Measurements from ENCODE around the gene PTCH2. TPM values are rescaled to one million over a fixed set of nuclear protein-coding genes. Genes with fewer than 3 reads are reported as not detected.

The PTCH2 gene
- total RNA-seq, 2 donors from 2014 or later = 0.32 to 31.9 TPM

- no peak for DNase-seq (ENCODE audit: low spot score)
- intact Hi-C loops (cut with DNase I) = no loop called here
- 72% methylated on average over 13 of the region's 13 CpGs for WGBS
- Histone ChIP-seq H3K27me3 (replicated peaks; ENCODE audit: insufficient read depth) (no peaks in the 10 kb centered on the region), H3K36me3 (no peaks in the 10 kb centered on the region), H3K4me3 (no peak overlapping the region), H3K4me1 (replicated peaks) (no peaks in the 10 kb centered on the region), H3K9me3 (no peaks in the 10 kb centered on the region), H3K27ac (no peak overlapping the region)
- TF ChIP-seq, protein P1, sequence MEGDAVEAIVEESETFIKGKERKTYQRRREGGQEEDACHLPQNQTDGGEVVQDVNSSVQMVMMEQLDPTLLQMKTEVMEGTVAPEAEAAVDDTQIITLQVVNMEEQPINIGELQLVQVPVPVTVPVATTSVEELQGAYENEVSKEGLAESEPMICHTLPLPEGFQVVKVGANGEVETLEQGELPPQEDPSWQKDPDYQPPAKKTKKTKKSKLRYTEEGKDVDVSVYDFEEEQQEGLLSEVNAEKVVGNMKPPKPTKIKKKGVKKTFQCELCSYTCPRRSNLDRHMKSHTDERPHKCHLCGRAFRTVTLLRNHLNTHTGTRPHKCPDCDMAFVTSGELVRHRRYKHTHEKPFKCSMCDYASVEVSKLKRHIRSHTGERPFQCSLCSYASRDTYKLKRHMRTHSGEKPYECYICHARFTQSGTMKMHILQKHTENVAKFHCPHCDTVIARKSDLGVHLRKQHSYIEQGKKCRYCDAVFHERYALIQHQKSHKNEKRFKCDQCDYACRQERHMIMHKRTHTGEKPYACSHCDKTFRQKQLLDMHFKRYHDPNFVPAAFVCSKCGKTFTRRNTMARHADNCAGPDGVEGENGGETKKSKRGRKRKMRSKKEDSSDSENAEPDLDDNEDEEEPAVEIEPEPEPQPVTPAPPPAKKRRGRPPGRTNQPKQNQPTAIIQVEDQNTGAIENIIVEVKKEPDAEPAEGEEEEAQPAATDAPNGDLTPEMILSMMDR (IDR thresholded peaks at IDR 0.05) = no peak
Observed at GRCh38 chr1:44832056-44832705, 10.9 kb downstream of the PTCH2 start.

- H3K9me3 ChIP-seq = no peaks in the 10 kb centered on the region
- no peak overlapping the region for H3K4me3 ChIP-seq
- no peaks in the 10 kb centered on the region for H3K27me3 ChIP-seq (replicated peaks; ENCODE audit: insufficient read depth)
- no peaks in the 10 kb centered on the region for H3K36me3 ChIP-seq
- 33% methylated on average over 9 of the region's 9 CpGs for WGBS
- intact Hi-C loops (cut with DNase I) = no loop called here
- DNase-seq (ENCODE audit: low spot score) = no peak
- H3K4me1 ChIP-seq (replicated peaks) = no peaks in the 10 kb centered on the region
- TF ChIP-seq POLR2AphosphoS5 (IDR thresholded peaks at IDR 0.05) (no peak), POLR2A (IDR thresholded peaks at IDR 0.05) (no peak)
- TF ChIP-seq, protein P1 (IDR thresholded peaks at IDR 0.05) = no peak
- no peak overlapping the region for H3K27ac ChIP-seq
Observed at GRCh38 chr1:44831516-44831915, 11.5 kb downstream of the PTCH2 start.

GRCh38 chr1:44830900-44831304 is 12.2 kb downstream of the PTCH2 start:
- Histone ChIP-seq H3K9me3 (no peaks in the 10 kb centered on the region), H3K4me3 (no peak overlapping the region), H3K27me3 (replicated peaks; ENCODE audit: insufficient read depth) (no peaks in the 10 kb centered on the region), H3K4me1 (replicated peaks) (no peaks in the 10 kb centered on the region), H3K27ac (no peak overlapping the region), H3K36me3 (no peaks in the 10 kb centered on the region)
- WGBS = 86% methylated on average over 10 of the region's 10 CpGs
- TF ChIP-seq POLR2AphosphoS5 (IDR thresholded peaks at IDR 0.05) (no peak), POLR2A (IDR thresholded peaks at IDR 0.05) (no peak)
- TF ChIP-seq, protein P1 (IDR thresholded peaks at IDR 0.05) = no peak
- no peak for DNase-seq (ENCODE audit: low spot score)
- intact Hi-C loops (cut with DNase I) = no loop called here

DNA sequence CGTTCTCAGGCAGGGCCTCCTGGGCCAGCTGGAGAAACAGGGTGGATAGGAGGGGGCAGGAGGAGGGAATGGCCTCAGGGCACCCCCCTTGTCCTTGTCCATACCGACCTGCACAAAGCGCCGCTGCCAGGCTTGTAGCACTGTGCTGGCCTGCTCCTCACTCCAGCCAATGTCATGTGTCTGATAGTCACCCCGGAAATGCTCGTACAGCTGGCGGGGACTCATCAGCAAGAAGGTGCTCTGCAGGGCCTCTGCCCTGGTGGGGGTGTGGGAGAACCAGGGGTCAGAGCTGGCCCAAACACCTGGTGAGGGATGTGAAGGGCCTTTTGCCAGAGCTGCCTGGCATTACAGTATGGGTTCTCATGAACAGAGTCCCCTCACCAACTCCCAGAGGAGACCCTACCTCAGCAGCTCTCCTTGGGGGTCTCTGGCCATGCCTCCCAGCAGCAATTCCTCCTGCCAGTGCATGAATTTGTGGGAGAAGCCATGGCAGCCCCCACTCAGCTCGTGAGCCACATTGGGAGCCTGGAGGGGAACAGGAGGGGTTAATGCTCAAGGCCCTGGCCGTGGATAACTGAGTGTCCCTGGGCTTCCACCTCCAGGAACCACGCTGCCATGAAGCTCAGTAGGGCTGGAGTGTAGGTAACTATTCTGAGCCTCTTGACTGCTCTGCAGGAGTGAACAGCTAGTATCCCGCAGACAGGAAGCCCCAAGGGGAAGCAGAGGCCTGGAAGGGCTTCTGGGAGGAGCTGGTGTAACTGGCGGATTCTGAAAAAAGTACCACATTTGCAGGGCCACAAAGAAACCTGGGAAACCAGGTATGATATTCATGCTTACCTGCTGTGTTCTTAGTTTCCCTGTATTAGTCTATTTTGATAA is 13.3 kb downstream of the PTCH2 start:
- Histone ChIP-seq H3K27me3 (replicated peaks; ENCODE audit: insufficient read depth) (no peaks in the 10 kb centered on the region), H3K4me1 (replicated peaks) (no peaks in the 10 kb centered on the region), H3K36me3 (no peaks in the 10 kb centered on the region), H3K27ac (no peak overlapping the region), H3K9me3 (no peaks in the 10 kb centered on the region), H3K4me3 (no peak overlapping the region)
- WGBS = 84% methylated on average over 12 of the region's 12 CpGs
- TF ChIP-seq POLR2A (IDR thresholded peaks at IDR 0.05) (no peak), POLR2AphosphoS5 (IDR thresholded peaks at IDR 0.05) (no peak)
- TF ChIP-seq, protein P1 (IDR thresholded peaks at IDR 0.05) = no peak
- intact Hi-C loops (cut with DNase I) = loop anchor here (10.0 kb wide), 1 partner anchor 475 kb away; no protein-coding TSS in a partner anchor
- no peak for DNase-seq (ENCODE audit: low spot score)

Measured in prostate gland (tissue), 2 donors.